Epithelial cell of prostate (primary cell): ENCODE measurements around the gene KATNAL1.
"Not testable (repeated sequence)": the region's sequence is repeated elsewhere in the genome, so short reads cannot be mapped to it uniquely, and the experiment has no call there.

Experiments used
- DNase-seq: peaks from one replicate; pipeline ENCODE4 v3.0.0-alpha.2; 2011; ENCODE audit warnings: low read depth, low spot score
- H3K27ac ChIP-seq: fragments of 450-650 bp; 2 replicates; pipeline ENCODE4 v1.5.1; 2017; ENCODE audit warnings: mild to moderate bottlenecking

KATNAL1 gene

DNA sequence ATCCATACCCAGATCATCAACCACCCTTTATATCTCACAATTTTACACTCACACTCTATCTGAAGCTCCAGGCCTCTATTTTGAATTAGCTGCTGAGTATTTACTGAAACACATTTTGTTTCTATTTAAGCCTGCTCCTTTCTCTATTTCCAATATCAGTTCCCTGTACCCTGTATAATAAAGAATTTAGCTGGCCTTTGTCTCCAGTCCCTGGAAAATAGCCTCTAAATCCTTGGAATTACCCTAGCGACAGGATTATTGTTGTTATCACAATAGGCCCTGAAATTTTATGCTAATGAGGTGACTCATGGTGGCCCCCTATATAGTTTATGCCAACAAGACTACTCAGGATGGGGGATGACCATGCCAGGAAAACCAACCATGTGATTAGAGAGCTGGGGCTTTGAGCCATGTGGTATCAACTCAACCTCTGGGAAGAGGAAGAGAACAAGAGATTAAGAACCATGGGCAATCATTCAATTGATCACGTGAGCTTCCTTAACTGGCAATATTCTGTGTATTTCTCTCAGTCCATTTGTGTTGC, 72.7 kb downstream of the KATNAL1 start:
- H3K27ac ChIP-seq, result no peak overlapping the region
- DNase-seq, result no peak

DNA sequence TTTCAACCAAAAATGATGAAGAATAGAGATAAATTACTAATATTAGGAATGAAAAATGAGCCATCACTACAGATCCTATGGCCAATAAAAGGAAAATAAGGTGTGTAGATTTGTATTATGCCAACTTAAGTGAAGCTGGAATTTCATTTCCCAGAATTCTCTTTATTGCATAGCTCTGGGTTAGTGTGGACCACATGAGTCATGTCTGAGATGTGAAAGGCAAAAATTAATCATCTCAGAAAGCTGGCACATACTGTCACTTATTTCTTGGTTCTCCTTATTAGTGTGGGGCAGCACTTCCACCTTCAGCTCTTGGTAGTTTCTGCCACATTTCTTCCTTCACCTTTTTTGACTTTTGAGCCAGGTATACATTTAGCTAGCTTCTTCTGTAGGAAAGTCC, 82.6 kb downstream of the KATNAL1 start:
- DNase-seq, result peak; percentile 8
- no peak overlapping the region for H3K27ac ChIP-seq

- H3K27ac ChIP-seq, result no peak overlapping the region
- DNase-seq, result no peak
Observed at GRCh38 chr13:30222254-30222653, 85.1 kb downstream of the KATNAL1 start.

DNA sequence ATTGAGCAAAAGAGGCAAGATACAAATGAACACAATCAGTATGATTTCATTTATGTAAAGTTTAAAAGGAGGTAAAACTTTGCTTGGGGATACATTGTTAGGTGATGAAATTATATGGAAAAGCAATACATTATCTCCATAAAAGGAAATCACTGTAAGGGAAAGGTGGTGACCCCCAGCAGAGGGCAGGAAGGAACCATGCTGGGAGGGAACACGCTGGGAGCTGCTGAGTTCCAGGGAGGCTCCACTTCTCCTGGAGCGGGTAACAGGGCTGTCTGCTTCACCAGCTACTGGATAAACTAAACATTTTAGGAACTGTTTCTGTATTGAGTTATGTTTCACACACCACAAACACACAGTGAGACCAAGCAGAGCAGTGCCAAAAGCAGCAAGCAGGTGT, 91.2 kb downstream of the KATNAL1 start:
- H3K27ac ChIP-seq, result no peak overlapping the region
- no peak for DNase-seq

DNA sequence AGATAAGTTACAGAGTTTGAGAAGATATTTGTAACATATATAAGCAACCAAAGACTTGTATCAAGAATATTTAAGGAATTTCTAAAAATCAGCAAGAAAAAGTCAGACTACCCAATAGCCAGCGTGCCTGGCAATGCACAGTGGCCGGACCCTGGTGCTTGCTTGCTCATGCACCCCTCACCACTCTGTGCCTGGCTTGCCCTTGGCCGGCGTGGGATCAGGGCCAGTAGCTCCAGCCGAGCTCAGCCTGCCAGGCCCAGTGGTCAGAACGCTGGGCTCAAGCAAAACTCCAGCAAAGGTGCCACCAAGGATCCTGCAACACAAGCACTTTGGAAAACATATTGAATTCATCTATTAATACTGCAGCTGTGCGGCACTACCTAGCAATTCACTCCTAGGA, 95.1 kb downstream of the KATNAL1 start:
- no peak for DNase-seq
- H3K27ac ChIP-seq, result no peak overlapping the region

GRCh38 chr13:30211745-30212144, 95.6 kb downstream of the KATNAL1 start:
- no peak for DNase-seq
- H3K27ac ChIP-seq, result no peak overlapping the region

DNA sequence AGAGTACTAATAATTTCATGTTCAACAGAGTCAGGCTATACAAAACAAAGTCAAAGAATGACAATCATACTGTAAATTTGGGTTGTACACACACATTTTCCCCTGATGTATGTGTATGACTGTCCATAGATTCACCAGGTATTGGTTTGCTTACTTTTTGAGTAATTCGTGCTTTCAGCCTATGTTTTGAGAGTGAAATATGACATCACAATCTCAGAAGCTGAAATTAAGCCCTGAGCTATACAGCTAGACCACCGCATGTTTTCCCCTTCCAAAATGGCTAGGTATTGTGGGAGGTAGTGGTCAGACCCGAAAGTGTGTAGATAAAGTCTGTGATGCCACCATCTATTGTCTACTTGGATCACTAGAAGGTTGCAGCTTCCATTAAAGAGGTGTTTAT, 102.8 kb downstream of the KATNAL1 start:
- H3K27ac ChIP-seq, result no peak overlapping the region
- no peak for DNase-seq

- no peak for DNase-seq
- H3K27ac ChIP-seq, result no peak overlapping the region
Observed at GRCh38 chr13:30196025-30196424, 111.3 kb downstream of the KATNAL1 start.

DNA sequence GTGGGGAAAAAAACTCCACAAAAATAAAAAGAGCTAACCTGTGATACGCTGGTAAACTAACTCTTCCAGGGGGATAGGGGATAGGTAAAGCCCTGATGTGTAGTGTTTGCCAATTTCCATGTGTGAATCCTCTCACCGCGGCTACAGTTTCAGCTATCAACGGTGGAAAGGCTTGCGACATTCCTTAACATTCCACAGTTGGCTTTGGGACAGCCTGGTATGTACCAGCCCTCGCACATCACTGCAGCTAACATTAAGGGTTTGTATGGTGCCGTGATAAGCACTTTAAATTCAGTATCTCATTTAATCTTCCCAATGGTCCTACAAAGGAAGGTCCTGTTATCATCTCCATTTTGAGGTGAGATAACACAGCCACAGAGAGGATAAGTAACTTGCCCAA, 112.4 kb downstream of the KATNAL1 start:
- H3K27ac ChIP-seq, result no peak overlapping the region
- no peak for DNase-seq

GRCh38 chr13:30193279-30194234, 113.8 kb downstream of the KATNAL1 start:
- no peak for DNase-seq
- no peak overlapping the region for H3K27ac ChIP-seq

DNA sequence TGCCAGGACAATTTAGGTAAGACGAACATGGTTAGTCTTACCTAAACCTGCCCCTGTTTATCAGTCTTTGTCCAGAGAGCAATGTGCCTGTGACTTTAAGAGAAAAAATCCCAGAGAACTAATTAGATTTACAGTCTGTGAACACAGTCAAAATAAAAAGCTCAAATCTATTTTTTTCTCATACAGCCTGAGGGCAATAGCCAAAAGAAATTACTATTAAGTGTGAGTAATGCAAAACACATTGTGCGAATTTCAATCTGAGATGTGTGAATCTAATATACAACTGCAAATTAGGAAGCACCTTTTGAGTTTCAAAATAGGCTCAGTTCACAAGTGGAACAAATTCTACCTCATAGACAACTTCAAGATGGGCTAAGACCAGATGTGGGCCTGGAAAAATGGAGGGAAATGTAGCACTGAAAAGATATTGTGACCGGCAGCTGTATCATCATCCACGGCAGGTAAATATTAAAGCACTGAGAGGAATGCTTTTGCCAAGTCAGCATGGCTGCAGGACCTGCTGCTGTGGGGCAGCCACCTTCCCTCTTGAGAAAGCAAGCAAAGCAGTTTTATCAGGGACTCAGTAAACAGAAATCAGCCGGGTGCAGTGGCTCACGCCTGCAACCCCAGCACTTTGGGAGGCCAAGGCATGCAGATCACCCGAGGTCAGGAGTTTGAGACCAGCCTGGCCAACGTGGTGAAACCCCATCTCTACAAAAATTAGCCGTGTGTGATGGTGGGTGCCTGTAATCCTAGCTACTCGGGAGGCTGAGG, 114.8 kb downstream of the KATNAL1 start:
- no peak overlapping the region for H3K27ac ChIP-seq
- no peak for DNase-seq

- H3K27ac ChIP-seq, result no peak overlapping the region
- no peak for DNase-seq
Observed at GRCh38 chr13:30191491-30192100, 115.8 kb downstream of the KATNAL1 start.

- no peak overlapping the region for H3K27ac ChIP-seq
- DNase-seq, result no peak
Observed at GRCh38 chr13:30186634-30187415, 120.5 kb downstream of the KATNAL1 start.

DNA sequence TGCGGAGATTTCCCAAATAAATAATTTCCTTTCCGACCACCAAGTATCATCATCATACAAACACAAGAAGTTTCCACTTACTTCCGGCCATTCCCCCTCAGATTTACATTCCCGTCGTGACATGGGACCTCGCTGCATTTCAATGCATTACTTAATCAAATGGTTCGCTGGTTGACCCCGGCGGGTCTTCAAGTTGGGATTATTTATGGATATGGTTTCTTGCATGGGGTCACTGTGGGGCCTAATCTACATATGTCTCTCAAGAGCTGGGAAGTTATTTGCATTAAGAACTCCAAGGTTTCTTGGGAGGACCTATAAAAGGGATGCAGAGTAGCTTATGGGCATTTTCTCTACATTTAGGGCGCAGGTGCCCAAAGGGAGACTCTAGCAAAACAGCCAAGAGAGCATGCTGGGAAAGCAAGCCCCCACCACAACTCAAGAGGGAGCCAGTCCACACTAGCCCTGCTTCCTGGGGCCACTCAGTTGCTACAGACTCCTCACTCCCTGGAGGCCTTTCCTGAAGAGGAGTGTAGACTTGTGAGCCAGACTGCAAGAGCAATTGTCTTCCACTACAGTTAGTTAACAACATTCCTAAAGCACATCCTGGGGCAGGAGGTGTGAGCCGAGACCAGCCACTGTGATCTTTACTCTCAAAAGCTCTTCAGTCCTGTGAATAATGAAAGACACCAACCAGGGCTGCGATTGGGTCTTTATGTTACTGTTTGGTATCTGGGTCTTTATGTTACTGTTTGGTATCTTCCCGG, 125.3 kb downstream of the KATNAL1 start:
- no peak overlapping the region for H3K27ac ChIP-seq
- DNase-seq, result no peak

- H3K27ac ChIP-seq, result no peak overlapping the region
- DNase-seq, result no peak
Observed at GRCh38 chr13:30179597-30180276, 127.6 kb downstream of the KATNAL1 start.

DNA sequence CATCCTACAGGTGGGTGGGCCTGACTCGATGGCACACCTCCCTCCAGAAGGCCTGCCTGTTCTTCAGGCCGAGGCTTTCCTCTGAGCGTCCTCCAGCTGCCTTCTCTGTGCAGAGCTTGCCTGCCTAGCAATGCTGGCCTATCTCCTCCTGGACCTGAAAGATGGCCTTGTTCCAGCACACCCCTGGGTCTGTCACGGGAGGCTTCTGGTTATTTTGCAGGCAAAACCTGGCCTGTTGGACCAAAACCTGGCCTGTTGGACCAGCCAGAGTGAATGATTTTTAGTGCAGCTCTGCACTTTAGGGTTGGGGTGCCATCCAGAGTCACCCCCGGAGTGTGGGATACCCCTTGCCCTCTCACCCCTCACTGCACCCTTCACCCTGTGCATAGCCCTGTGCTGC, 128.4 kb downstream of the KATNAL1 start:
- no peak overlapping the region for H3K27ac ChIP-seq

GRCh38 chr13:30175166-30175565, 132.2 kb downstream of the KATNAL1 start:
- no peak overlapping the region for H3K27ac ChIP-seq
- no peak for DNase-seq

More for the DNA sequence above, 128.4 kb downstream of the KATNAL1 start:
- no peak for DNase-seq

- H3K27ac ChIP-seq, DNase-seq: not testable (repeated sequence)
Observed at GRCh38 chr13:30174250-30174649, 133.1 kb downstream of the KATNAL1 start.

- no peak overlapping the region for H3K27ac ChIP-seq
- no peak for DNase-seq
Observed at GRCh38 chr13:30173303-30173610, 134.1 kb downstream of the KATNAL1 start.
